HG02981 (cell line): ENCODE measurements around the gene ST3GAL2.
"Not testable (repeated sequence)": the region's sequence is repeated elsewhere in the genome, so short reads cannot be mapped to it uniquely, and the experiment has no call there.

ENCODE experiments used
- ATAC-seq: cut with Tn5 transposase; IDR thresholded peaks from one replicate; pipeline ENCODE4 v1.9.1; 2021; ENCODE audit warnings: mild to moderate bottlenecking, moderate library complexity; ENCODE audit not compliant: unreplicated experiment

The ST3GAL2 gene

GRCh38 chr16:70342016-70342415, 96.9 kb downstream of the ST3GAL2 start:
- ATAC-seq, result no peak

DNA sequence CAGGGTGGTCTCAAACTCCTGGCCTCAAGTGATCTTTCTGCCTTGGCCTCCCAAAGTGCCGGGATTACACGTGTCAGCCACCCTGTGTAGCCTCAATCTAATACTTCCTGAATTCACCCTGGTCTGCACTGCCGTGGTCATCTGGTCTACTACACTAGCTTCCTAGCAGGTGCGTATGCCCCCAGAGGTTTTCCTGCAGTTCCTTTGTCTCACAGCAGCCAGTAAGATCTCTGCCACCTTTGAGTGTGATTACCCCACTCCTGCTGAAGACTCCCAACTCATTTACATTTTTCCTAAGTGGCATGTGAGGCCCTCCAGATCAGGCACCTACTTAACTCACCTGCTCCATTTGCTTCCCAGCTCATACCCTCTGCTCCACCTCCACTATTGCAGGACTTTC, 97.3 kb downstream of the ST3GAL2 start:
- no peak for ATAC-seq

DNA sequence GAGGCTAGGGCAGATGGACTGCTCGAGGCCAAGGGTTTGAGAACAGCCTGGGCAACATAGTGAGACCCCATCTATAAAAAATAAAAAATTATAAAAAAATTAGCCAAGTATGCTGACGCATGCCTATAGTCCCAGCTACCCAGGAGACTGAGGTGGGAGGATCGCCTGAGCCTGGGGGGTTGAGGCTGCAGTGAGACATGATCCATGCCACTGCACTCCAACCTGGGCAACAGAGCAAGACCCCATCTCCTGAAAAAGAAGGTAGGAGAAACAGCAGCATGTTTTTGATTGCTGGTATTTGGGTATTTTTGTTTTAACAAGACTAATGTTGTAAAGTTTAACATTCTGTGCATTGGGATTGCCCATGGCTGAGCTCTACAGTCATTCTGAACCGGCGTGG, 101.1 kb downstream of the ST3GAL2 start:
- ATAC-seq, result no peak

GRCh38 chr16:70332728-70333127, 106.2 kb downstream of the ST3GAL2 start:
- ATAC-seq, result not testable (repeated sequence)

DNA sequence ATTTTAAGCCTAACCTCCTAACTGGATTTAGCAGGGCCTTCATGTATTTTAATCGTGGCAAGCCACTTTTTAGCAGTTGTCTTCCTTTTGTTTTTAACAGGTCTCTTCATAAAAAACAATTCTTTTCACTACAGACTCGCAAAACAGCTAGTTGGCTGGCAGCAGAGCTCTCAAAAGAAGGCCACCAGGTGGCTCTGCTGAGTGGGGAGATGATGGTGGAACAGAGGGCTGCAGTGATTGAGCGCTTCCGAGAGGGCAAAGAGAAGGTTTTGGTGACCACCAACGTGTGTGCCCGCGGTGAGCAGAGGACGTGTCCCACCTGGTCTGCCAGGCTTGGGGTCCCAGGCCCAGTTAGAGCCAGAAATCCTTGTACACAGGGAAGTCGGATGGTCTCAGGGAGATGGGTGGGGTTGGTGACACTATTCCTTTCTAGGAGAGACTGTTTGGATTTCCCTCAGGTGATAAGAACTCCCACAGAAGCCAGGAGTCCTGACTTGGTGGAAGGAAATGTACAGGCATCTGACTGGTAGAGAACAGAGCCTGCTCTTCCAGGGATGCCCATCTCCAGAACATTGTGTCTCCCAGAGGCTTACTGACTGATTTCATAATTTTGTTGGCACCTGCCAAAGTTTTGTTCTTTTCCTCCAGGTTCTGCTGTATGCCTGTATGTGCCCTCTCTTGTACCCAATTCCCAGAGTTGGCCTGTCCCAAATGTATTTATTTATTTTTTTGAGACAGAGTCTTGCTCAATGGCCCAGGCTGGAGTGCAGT, 107.1 kb downstream of the ST3GAL2 start:
- ATAC-seq, result no peak

DNA sequence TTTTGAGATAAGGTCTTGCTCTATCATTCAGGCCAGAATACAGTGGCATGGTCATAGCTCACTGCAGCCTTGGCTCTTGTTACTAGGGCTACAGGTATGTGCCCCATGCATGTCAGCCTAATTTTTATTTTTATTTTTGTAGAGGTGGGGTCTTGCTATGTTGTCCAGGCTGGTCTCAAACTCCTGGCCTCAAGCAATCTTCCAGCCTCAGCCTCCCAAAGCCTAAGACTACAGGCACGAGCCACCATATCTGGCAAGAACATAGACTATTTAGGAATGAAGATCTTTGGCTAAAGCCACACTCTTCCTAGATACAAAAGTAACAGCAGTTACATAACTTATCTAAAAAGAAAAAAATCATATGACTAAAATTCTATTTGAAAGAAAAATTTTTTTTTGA, 107.8 kb downstream of the ST3GAL2 start:
- no peak for ATAC-seq
